Measurements from ENCODE around the gene CELF2.

DNA sequence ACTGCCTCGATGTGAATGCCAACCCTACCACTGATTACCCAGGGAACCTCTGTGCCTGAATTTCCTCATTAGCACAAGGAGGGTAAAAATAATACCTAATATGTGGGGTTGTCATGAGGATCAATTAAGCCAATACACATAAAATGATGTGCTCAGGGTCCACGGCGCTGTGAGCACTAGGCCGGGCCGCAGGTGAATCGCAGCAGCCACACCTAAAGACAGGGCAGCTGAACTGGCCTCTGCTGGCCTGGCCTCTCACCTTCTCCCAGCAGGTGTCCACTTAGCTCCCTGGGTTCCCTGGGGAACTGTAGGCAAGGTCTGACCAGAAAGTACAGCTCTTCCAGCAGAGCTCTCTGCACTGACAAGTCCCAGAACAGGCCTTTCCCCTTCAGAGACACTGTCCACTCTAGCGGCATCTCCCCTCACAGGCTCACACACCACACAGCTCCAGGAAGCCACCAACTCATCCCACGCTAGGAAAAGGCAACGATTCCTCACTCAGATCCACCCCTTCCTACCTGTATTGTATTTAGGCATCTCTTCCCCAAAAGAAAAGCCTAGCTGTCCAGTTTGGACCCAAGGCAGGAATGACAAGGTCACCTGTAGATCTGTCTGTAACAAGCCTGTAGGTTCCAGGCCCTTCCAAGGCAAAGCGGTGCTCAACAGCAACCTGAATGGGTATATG, 320.6 kb downstream of the CELF2 start:
- TF ChIP-seq, protein P1, sequence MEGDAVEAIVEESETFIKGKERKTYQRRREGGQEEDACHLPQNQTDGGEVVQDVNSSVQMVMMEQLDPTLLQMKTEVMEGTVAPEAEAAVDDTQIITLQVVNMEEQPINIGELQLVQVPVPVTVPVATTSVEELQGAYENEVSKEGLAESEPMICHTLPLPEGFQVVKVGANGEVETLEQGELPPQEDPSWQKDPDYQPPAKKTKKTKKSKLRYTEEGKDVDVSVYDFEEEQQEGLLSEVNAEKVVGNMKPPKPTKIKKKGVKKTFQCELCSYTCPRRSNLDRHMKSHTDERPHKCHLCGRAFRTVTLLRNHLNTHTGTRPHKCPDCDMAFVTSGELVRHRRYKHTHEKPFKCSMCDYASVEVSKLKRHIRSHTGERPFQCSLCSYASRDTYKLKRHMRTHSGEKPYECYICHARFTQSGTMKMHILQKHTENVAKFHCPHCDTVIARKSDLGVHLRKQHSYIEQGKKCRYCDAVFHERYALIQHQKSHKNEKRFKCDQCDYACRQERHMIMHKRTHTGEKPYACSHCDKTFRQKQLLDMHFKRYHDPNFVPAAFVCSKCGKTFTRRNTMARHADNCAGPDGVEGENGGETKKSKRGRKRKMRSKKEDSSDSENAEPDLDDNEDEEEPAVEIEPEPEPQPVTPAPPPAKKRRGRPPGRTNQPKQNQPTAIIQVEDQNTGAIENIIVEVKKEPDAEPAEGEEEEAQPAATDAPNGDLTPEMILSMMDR (IDR thresholded peaks at IDR 0.05; ENCODE audit: poor library complexity), result no peak
- TF ChIP-seq EZH2 (IDR thresholded peaks at IDR 0.05; ENCODE audit: borderline replicate concordance) (no peak), EZH2phosphoT487 (IDR thresholded peaks at IDR 0.05; ENCODE audit: low read depth, severe bottlenecking, unreplicated experiment) (no peak)

Data from hepatocyte (in vitro differentiated cells).